ENCODE data around the gene STAB2. TPM values are rescaled to one million over a fixed set of nuclear protein-coding genes. Genes with fewer than 3 reads are reported as not detected.

The STAB2 gene
- total and polyA plus RNA-seq, 2 donors (not counting 1 experiment from before 2014, with no cell fraction given): not detected

DNA sequence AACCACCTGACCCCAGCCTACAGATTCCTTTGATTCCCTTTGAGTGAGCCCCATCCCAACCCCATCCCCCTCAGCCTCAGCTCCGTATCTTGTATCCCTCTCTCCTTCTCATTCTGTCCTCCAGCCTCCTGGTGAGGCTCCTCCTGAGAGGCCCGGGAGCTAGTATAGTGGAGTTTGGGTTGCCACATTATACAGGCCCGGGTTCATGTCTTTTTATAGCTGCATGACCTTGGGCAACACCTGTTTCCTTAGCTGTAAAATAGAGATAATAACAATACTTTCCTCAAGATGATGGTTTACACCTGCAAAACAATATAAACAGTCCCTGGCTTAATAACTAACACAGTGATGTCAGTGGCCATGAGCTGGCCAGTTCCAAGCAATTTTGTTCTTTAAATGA lies 89.8 kb downstream of the STAB2 start:
- Histone ChIP-seq H4K20me1 (ENCODE audit: control insufficient read depth, insufficient read depth, low read length, poor library complexity, severe bottlenecking) (no peaks in the 10 kb centered on the region), H3K4me1 (ENCODE audit: control insufficient read depth in 2 of 2, insufficient read depth in 2 of 2, low read length in 2 of 2) (no peaks in the 10 kb centered on the region), H2AFZ (ENCODE audit: insufficient read depth, low read depth, low read length, poor library complexity, severe bottlenecking) (no peak overlapping the region), H3K4me3 (ENCODE audit: control extremely low read depth in 1 of 5, extremely low read depth in 1 of 5, insufficient read depth in 1 of 5, low read depth in 2 of 5, low read length in 4 of 5) (no peak overlapping the region), H3K4me2 (replicated peaks; ENCODE audit: low read depth, low read length, poor library complexity, severe bottlenecking) (no peak overlapping the region), H3K36me3 (replicated peaks in 1 of 2; ENCODE audit: control extremely low read depth in 1 of 2, control insufficient read depth in 1 of 2, extremely low read depth in 1 of 2, insufficient read depth in 2 of 2, low read length in 1 of 2) (no peaks in the 10 kb centered on the region), H3K27ac (ENCODE audit: low read length in 2 of 2) (no peak overlapping the region), H3K79me2 (ENCODE audit: control insufficient read depth, insufficient read depth, low read length) (no peaks in the 10 kb centered on the region), H3K27me3 (replicated peaks in 1 of 4; ENCODE audit: control extremely low read depth in 1 of 4, control insufficient read depth in 3 of 4, insufficient read depth in 4 of 4, low read length in 3 of 4) (peaks cover 0 to 2% (median 0%) of the 10 kb centered on the region in 4 experiments), H3K9ac (ENCODE audit: low read length) (no peak overlapping the region), H3K9me3 (ENCODE audit: control extremely low read depth in 1 of 3, control insufficient read depth in 2 of 3, insufficient read depth in 1 of 3, low read length in 2 of 3) (no peaks in the 10 kb centered on the region)
- ChIA-PET CTCF (no interaction called here), POLR2A (no interaction called here)
- no peak for DNase-seq
- no peak overlapping the region for H3K27ac Mint-ChIP-seq
- no peak for ATAC-seq (ENCODE audit: low read depth)
- no CpG with 5 or more reads among the region's 3 CpGs for WGBS (ENCODE audit: insufficient coverage)
- TF ChIP-seq, protein P1, sequence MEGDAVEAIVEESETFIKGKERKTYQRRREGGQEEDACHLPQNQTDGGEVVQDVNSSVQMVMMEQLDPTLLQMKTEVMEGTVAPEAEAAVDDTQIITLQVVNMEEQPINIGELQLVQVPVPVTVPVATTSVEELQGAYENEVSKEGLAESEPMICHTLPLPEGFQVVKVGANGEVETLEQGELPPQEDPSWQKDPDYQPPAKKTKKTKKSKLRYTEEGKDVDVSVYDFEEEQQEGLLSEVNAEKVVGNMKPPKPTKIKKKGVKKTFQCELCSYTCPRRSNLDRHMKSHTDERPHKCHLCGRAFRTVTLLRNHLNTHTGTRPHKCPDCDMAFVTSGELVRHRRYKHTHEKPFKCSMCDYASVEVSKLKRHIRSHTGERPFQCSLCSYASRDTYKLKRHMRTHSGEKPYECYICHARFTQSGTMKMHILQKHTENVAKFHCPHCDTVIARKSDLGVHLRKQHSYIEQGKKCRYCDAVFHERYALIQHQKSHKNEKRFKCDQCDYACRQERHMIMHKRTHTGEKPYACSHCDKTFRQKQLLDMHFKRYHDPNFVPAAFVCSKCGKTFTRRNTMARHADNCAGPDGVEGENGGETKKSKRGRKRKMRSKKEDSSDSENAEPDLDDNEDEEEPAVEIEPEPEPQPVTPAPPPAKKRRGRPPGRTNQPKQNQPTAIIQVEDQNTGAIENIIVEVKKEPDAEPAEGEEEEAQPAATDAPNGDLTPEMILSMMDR (IDR thresholded peaks at IDR 0.05): no peak
- no peak for TF ChIP-seq EZH2 (IDR thresholded peaks at IDR 0.05; ENCODE audit: borderline replicate concordance, insufficient read depth, low read depth, low read length, poor library complexity, severe bottlenecking)
- peaks cover 4% of the 10 kb centered on the region for H3K27me3 Mint-ChIP-seq
- intact Hi-C loops (cut with micrococcal nuclease): no loop called here
- no peak overlapping the region for H3K4me3 Mint-ChIP-seq
- H3K4me1 Mint-ChIP-seq: no peaks in the 10 kb centered on the region
- H3K9me3 Mint-ChIP-seq (ENCODE audit: insufficient read depth): no peaks in the 10 kb centered on the region

DNA sequence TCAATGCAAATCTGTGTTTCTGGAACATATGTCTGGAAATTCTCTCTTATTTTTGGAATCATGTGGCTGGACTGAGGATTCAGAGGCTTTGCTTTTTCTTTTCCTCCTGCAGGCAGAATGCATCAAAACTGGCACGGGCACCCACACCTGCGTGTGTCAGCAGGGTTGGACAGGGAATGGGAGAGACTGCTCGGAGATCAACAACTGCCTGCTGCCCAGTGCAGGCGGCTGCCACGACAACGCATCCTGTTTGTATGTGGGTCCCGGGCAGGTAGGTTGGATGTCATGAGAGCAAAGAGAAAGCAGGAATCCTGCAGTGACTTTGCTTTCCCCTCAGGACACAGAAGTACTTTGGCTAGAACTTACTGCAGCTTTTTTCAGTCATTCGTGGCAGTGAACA lies 90.3 kb downstream of the STAB2 start:
- intact Hi-C loops (cut with micrococcal nuclease): no loop called here
- Mint-ChIP-seq H3K4me3 (no peak overlapping the region), H3K27ac (no peak overlapping the region), H3K4me1 (no peaks in the 10 kb centered on the region), H3K27me3 (peaks cover 4% of the 10 kb centered on the region), H3K9me3 (ENCODE audit: insufficient read depth) (no peaks in the 10 kb centered on the region)
- Histone ChIP-seq H4K20me1 (ENCODE audit: control insufficient read depth, insufficient read depth, low read length, poor library complexity, severe bottlenecking) (no peaks in the 10 kb centered on the region), H3K79me2 (ENCODE audit: control insufficient read depth, insufficient read depth, low read length) (no peaks in the 10 kb centered on the region), H3K36me3 (replicated peaks in 1 of 2; ENCODE audit: control extremely low read depth in 1 of 2, control insufficient read depth in 1 of 2, extremely low read depth in 1 of 2, insufficient read depth in 2 of 2, low read length in 1 of 2) (no peaks in the 10 kb centered on the region), H3K27me3 (replicated peaks in 1 of 4; ENCODE audit: control extremely low read depth in 1 of 4, control insufficient read depth in 3 of 4, insufficient read depth in 4 of 4, low read length in 3 of 4) (peaks cover 0 to 2% (median 0%) of the 10 kb centered on the region in 4 experiments), H2AFZ (ENCODE audit: insufficient read depth, low read depth, low read length, poor library complexity, severe bottlenecking) (no peak overlapping the region), H3K9me3 (ENCODE audit: control extremely low read depth in 1 of 3, control insufficient read depth in 2 of 3, insufficient read depth in 1 of 3, low read length in 2 of 3) (no peaks in the 10 kb centered on the region), H3K4me3 (ENCODE audit: control extremely low read depth in 1 of 5, extremely low read depth in 1 of 5, insufficient read depth in 1 of 5, low read depth in 2 of 5, low read length in 4 of 5) (no peak overlapping the region), H3K9ac (ENCODE audit: low read length) (no peak overlapping the region), H3K4me2 (replicated peaks; ENCODE audit: low read depth, low read length, poor library complexity, severe bottlenecking) (no peak overlapping the region), H3K27ac (ENCODE audit: low read length in 2 of 2) (no peak overlapping the region), H3K4me1 (ENCODE audit: control insufficient read depth in 2 of 2, insufficient read depth in 2 of 2, low read length in 2 of 2) (no peaks in the 10 kb centered on the region)
- WGBS (ENCODE audit: insufficient coverage): 93% methylated on average over 6 of the region's 8 CpGs
- TF ChIP-seq, protein P1 (IDR thresholded peaks at IDR 0.05): no peak
- TF ChIP-seq EZH2 (IDR thresholded peaks at IDR 0.05; ENCODE audit: borderline replicate concordance, insufficient read depth, low read depth, low read length, poor library complexity, severe bottlenecking): no peak
- DNase-seq (no peak), ATAC-seq (ENCODE audit: low read depth) (no peak)
- ChIA-PET CTCF (no interaction called here), POLR2A (no interaction called here)
